H1 (cell line): ENCODE data around the gene RPTOR. TPM values are rescaled to one million over a fixed set of nuclear protein-coding genes. Genes with fewer than 3 reads are reported as not detected.

Experiments used
- TAF1 ChIP-seq: IDR thresholded peaks from 2 replicates; pipeline ENCODE4 v1.6.1; 2011; ENCODE audit warnings: mild to moderate bottlenecking, low read depth, low read length
- ZNF274 ChIP-seq: IDR thresholded peaks from 2 replicates; pipeline ENCODE4 v1.7.0; 2012; ENCODE audit warnings: low read length, borderline replicate concordance; ENCODE audit errors: extremely low read depth
- polyA plus RNA-seq, 7 experiments: library from polyadenylated mRNA; depleted of rRNA in 3 of 7; stranded (reverse) in 5 of 7; unstranded in 2 of 7; fragments of >200 nt in 5 of 7; fragments of 200-250 nt in 2 of 7; gene quantifications; 1 replicate in 5 of 7; 2 replicates in 1 of 7; 4 replicates in 1 of 7; pipeline versions ENCODE4 v1.2.1 to v1.2.3, GENCODE V29; 2011 to 2013; ENCODE audit warnings: missing spikeins in 2 of 7, mixed read lengths in 2 of 7
- total RNA-seq: library from RNA; stranded (reverse); fragmentation: NEBNext Ultra II Directional; extraction: Animal tissue kit (Norgen Biotek cat#: 25700); gene quantifications from 2 replicates; pipeline ENCODE4 v1.2.1, GENCODE V29; 2021
- TF ChIP-seq, protein P1 (sequence below): fragments of 300-600 bp; sonication (generic); IDR thresholded peaks from 2 replicates; pipeline ENCODE4 v1.7.1; 2012; ENCODE audit warnings: low read length, moderate library complexity, mild to moderate bottlenecking, inconsistent platforms; ENCODE audit not compliant: insufficient replicate concordance

RPTOR gene
- total and polyA plus RNA-seq, 2 of the 8 experiments (the other 6 are each of a cell fraction or from before 2014, with no cell fraction given) = 6.9 to 28.7 TPM

- TF ChIP-seq, protein P1, sequence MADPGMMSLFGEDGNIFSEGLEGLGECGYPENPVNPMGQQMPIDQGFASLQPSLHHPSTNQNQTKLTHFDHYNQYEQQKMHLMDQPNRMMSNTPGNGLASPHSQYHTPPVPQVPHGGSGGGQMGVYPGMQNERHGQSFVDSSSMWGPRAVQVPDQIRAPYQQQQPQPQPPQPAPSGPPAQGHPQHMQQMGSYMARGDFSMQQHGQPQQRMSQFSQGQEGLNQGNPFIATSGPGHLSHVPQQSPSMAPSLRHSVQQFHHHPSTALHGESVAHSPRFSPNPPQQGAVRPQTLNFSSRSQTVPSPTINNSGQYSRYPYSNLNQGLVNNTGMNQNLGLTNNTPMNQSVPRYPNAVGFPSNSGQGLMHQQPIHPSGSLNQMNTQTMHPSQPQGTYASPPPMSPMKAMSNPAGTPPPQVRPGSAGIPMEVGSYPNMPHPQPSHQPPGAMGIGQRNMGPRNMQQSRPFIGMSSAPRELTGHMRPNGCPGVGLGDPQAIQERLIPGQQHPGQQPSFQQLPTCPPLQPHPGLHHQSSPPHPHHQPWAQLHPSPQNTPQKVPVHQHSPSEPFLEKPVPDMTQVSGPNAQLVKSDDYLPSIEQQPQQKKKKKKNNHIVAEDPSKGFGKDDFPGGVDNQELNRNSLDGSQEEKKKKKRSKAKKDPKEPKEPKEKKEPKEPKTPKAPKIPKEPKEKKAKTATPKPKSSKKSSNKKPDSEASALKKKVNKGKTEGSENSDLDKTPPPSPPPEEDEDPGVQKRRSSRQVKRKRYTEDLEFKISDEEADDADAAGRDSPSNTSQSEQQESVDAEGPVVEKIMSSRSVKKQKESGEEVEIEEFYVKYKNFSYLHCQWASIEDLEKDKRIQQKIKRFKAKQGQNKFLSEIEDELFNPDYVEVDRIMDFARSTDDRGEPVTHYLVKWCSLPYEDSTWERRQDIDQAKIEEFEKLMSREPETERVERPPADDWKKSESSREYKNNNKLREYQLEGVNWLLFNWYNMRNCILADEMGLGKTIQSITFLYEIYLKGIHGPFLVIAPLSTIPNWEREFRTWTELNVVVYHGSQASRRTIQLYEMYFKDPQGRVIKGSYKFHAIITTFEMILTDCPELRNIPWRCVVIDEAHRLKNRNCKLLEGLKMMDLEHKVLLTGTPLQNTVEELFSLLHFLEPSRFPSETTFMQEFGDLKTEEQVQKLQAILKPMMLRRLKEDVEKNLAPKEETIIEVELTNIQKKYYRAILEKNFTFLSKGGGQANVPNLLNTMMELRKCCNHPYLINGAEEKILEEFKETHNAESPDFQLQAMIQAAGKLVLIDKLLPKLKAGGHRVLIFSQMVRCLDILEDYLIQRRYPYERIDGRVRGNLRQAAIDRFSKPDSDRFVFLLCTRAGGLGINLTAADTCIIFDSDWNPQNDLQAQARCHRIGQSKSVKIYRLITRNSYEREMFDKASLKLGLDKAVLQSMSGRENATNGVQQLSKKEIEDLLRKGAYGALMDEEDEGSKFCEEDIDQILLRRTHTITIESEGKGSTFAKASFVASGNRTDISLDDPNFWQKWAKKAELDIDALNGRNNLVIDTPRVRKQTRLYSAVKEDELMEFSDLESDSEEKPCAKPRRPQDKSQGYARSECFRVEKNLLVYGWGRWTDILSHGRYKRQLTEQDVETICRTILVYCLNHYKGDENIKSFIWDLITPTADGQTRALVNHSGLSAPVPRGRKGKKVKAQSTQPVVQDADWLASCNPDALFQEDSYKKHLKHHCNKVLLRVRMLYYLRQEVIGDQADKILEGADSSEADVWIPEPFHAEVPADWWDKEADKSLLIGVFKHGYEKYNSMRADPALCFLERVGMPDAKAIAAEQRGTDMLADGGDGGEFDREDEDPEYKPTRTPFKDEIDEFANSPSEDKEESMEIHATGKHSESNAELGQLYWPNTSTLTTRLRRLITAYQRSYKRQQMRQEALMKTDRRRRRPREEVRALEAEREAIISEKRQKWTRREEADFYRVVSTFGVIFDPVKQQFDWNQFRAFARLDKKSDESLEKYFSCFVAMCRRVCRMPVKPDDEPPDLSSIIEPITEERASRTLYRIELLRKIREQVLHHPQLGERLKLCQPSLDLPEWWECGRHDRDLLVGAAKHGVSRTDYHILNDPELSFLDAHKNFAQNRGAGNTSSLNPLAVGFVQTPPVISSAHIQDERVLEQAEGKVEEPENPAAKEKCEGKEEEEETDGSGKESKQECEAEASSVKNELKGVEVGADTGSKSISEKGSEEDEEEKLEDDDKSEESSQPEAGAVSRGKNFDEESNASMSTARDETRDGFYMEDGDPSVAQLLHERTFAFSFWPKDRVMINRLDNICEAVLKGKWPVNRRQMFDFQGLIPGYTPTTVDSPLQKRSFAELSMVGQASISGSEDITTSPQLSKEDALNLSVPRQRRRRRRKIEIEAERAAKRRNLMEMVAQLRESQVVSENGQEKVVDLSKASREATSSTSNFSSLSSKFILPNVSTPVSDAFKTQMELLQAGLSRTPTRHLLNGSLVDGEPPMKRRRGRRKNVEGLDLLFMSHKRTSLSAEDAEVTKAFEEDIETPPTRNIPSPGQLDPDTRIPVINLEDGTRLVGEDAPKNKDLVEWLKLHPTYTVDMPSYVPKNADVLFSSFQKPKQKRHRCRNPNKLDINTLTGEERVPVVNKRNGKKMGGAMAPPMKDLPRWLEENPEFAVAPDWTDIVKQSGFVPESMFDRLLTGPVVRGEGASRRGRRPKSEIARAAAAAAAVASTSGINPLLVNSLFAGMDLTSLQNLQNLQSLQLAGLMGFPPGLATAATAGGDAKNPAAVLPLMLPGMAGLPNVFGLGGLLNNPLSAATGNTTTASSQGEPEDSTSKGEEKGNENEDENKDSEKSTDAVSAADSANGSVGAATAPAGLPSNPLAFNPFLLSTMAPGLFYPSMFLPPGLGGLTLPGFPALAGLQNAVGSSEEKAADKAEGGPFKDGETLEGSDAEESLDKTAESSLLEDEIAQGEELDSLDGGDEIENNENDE = no peak
- TF ChIP-seq TAF1 = no peak
- no peak for TF ChIP-seq ZNF274
- TF ChIP-seq, all 59 proteins: peak for 0
Observed at GRCh38 chr17:80586846-80587228, 42.2 kb downstream of the RPTOR start (continued).
